C4-2B (cell line): ENCODE results near the gene CREB5.

Experiments used
- ZFX ChIP-seq: fragments of 450-650 bp; IDR thresholded peaks from 2 replicates; pipeline ENCODE4 v1.6.1; 2017
- TF ChIP-seq, protein P1 (sequence below): fragments of 450-650 bp; conservative IDR thresholded peaks from 2 replicates; pipeline ENCODE4 v1.5.1; 2017; ENCODE audit warnings: mild to moderate bottlenecking

DNA sequence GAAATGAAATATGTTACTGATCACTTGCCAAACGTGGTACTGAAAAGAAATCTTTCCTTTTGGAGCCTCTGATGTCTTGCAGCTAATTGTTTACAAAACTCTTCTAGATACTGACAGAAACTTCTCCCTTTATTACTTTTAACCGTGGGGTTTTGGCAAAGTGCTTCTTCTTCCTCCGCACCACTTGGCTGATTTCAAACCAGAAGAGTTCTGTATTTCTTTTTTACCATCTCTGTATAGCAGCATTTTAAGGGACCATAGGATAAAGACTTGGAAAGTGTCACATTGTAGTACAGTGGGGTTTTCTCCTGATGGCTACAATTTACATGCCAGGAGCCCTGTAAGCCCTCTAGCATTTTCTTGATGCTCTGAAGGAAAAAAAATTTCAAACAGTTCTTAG is 21.9 kb upstream of the CREB5 start:
- TF ChIP-seq, protein P1, sequence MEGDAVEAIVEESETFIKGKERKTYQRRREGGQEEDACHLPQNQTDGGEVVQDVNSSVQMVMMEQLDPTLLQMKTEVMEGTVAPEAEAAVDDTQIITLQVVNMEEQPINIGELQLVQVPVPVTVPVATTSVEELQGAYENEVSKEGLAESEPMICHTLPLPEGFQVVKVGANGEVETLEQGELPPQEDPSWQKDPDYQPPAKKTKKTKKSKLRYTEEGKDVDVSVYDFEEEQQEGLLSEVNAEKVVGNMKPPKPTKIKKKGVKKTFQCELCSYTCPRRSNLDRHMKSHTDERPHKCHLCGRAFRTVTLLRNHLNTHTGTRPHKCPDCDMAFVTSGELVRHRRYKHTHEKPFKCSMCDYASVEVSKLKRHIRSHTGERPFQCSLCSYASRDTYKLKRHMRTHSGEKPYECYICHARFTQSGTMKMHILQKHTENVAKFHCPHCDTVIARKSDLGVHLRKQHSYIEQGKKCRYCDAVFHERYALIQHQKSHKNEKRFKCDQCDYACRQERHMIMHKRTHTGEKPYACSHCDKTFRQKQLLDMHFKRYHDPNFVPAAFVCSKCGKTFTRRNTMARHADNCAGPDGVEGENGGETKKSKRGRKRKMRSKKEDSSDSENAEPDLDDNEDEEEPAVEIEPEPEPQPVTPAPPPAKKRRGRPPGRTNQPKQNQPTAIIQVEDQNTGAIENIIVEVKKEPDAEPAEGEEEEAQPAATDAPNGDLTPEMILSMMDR: no peak
- TF ChIP-seq ZFX: no peak
